ENCODE results near the gene HTR2C.
"Not testable (repeated sequence)": the region's sequence is repeated elsewhere in the genome, so short reads cannot be mapped to it uniquely, and the experiment has no call there.

HTR2C gene

GRCh38 chrX:114606619-114607018 is 22.7 kb downstream of the HTR2C start:
- not testable (repeated sequence) for H3K9me3 ChIP-seq (ENCODE audit: control insufficient read depth in 1 of 2, low read length in 2 of 2); H3K4me3 ChIP-seq (ENCODE audit: low read depth in 1 of 2, low read length in 2 of 2); H3K27ac ChIP-seq (ENCODE audit: low read length); H3K27me3 ChIP-seq (ENCODE audit: low read depth, low read length); H3K4me1 ChIP-seq (ENCODE audit: control insufficient read depth in 1 of 2, insufficient read depth in 2 of 2, low read length in 2 of 2); H3K36me3 ChIP-seq (ENCODE audit: control insufficient read depth in 1 of 2, insufficient read depth in 2 of 2, low read length in 2 of 2)

GRCh38 chrX:114611018-114611619 is 27.2 kb downstream of the HTR2C start:
- no peak overlapping the region for H3K27ac ChIP-seq (ENCODE audit: low read length)
- H3K4me1 ChIP-seq (ENCODE audit: control insufficient read depth in 1 of 2, insufficient read depth in 2 of 2, low read length in 2 of 2), result no peaks in the 10 kb centered on the region
- no peaks in the 10 kb centered on the region for H3K27me3 ChIP-seq (ENCODE audit: low read depth, low read length)
- no peaks in the 10 kb centered on the region for H3K36me3 ChIP-seq (ENCODE audit: control insufficient read depth in 1 of 2, insufficient read depth in 2 of 2, low read length in 2 of 2)
- no peak overlapping the region for H3K4me3 ChIP-seq (ENCODE audit: low read depth in 1 of 2, low read length in 2 of 2)
- H3K9me3 ChIP-seq (ENCODE audit: control insufficient read depth in 1 of 2, low read length in 2 of 2), result no peaks in the 10 kb centered on the region

- no peak overlapping the region for H3K4me3 ChIP-seq (ENCODE audit: low read depth in 1 of 2, low read length in 2 of 2)
- no peaks in the 10 kb centered on the region for H3K4me1 ChIP-seq (ENCODE audit: control insufficient read depth in 1 of 2, insufficient read depth in 2 of 2, low read length in 2 of 2)
- no peaks in the 10 kb centered on the region for H3K9me3 ChIP-seq (ENCODE audit: control insufficient read depth in 1 of 2, low read length in 2 of 2)
- no peak overlapping the region for H3K27ac ChIP-seq (ENCODE audit: low read length)
- no peaks in the 10 kb centered on the region for H3K36me3 ChIP-seq (ENCODE audit: control insufficient read depth in 1 of 2, insufficient read depth in 2 of 2, low read length in 2 of 2)
- no peaks in the 10 kb centered on the region for H3K27me3 ChIP-seq (ENCODE audit: low read depth, low read length)
Measured at GRCh38 chrX:114615765-114616164, 31.9 kb downstream of the HTR2C start.

GRCh38 chrX:114619874-114620273 is 36.0 kb downstream of the HTR2C start:
- Histone ChIP-seq H3K36me3 (ENCODE audit: control insufficient read depth in 1 of 2, insufficient read depth in 2 of 2, low read length in 2 of 2) (no peaks in the 10 kb centered on the region), H3K4me1 (ENCODE audit: control insufficient read depth in 1 of 2, insufficient read depth in 2 of 2, low read length in 2 of 2) (no peaks in the 10 kb centered on the region), H3K27me3 (ENCODE audit: low read depth, low read length) (no peaks in the 10 kb centered on the region), H3K4me3 (ENCODE audit: low read depth in 1 of 2, low read length in 2 of 2) (no peak overlapping the region), H3K9me3 (ENCODE audit: control insufficient read depth in 1 of 2, low read length in 2 of 2) (no peaks in the 10 kb centered on the region), H3K27ac (ENCODE audit: low read length) (no peak overlapping the region)

GRCh38 chrX:114626323-114626722 is 42.4 kb downstream of the HTR2C start:
- no peaks in the 10 kb centered on the region for H3K4me1 ChIP-seq (ENCODE audit: control insufficient read depth in 1 of 2, insufficient read depth in 2 of 2, low read length in 2 of 2)
- H3K4me3 ChIP-seq (ENCODE audit: low read depth in 1 of 2, low read length in 2 of 2), result no peak overlapping the region
- H3K9me3 ChIP-seq (ENCODE audit: control insufficient read depth in 1 of 2, low read length in 2 of 2), result no peaks in the 10 kb centered on the region
- no peaks in the 10 kb centered on the region for H3K36me3 ChIP-seq (ENCODE audit: control insufficient read depth in 1 of 2, insufficient read depth in 2 of 2, low read length in 2 of 2)
- H3K27ac ChIP-seq (ENCODE audit: low read length), result no peak overlapping the region
- H3K27me3 ChIP-seq (ENCODE audit: low read depth, low read length), result no peaks in the 10 kb centered on the region

- no peaks in the 10 kb centered on the region for H3K36me3 ChIP-seq (ENCODE audit: control insufficient read depth in 1 of 2, insufficient read depth in 2 of 2, low read length in 2 of 2)
- no peak overlapping the region for H3K4me3 ChIP-seq (ENCODE audit: low read depth in 1 of 2, low read length in 2 of 2)
- H3K27me3 ChIP-seq (ENCODE audit: low read depth, low read length), result no peaks in the 10 kb centered on the region
- no peak overlapping the region for H3K27ac ChIP-seq (ENCODE audit: low read length)
- no peaks in the 10 kb centered on the region for H3K9me3 ChIP-seq (ENCODE audit: control insufficient read depth in 1 of 2, low read length in 2 of 2)
- no peaks in the 10 kb centered on the region for H3K4me1 ChIP-seq (ENCODE audit: control insufficient read depth in 1 of 2, insufficient read depth in 2 of 2, low read length in 2 of 2)
Measured at GRCh38 chrX:114635986-114636385, 52.1 kb downstream of the HTR2C start.

- H3K9me3 ChIP-seq (ENCODE audit: control insufficient read depth in 1 of 2, low read length in 2 of 2), result no peaks in the 10 kb centered on the region
- no peaks in the 10 kb centered on the region for H3K36me3 ChIP-seq (ENCODE audit: control insufficient read depth in 1 of 2, insufficient read depth in 2 of 2, low read length in 2 of 2)
- H3K27ac ChIP-seq (ENCODE audit: low read length), result no peak overlapping the region
- no peaks in the 10 kb centered on the region for H3K27me3 ChIP-seq (ENCODE audit: low read depth, low read length)
- H3K4me3 ChIP-seq (ENCODE audit: low read depth in 1 of 2, low read length in 2 of 2), result no peak overlapping the region
- no peaks in the 10 kb centered on the region for H3K4me1 ChIP-seq (ENCODE audit: control insufficient read depth in 1 of 2, insufficient read depth in 2 of 2, low read length in 2 of 2)
Measured at GRCh38 chrX:114650351-114650750, 66.5 kb downstream of the HTR2C start.

- Histone ChIP-seq H3K9me3 (ENCODE audit: control insufficient read depth in 1 of 2, low read length in 2 of 2) (no peaks in the 10 kb centered on the region), H3K4me1 (ENCODE audit: control insufficient read depth in 1 of 2, insufficient read depth in 2 of 2, low read length in 2 of 2) (no peaks in the 10 kb centered on the region), H3K36me3 (ENCODE audit: control insufficient read depth in 1 of 2, insufficient read depth in 2 of 2, low read length in 2 of 2) (no peaks in the 10 kb centered on the region), H3K27me3 (ENCODE audit: low read depth, low read length) (no peaks in the 10 kb centered on the region), H3K27ac (ENCODE audit: low read length) (no peak overlapping the region), H3K4me3 (ENCODE audit: low read depth in 1 of 2, low read length in 2 of 2) (no peak overlapping the region)
Measured at GRCh38 chrX:114675365-114675764, 91.5 kb downstream of the HTR2C start.

GRCh38 chrX:114700533-114700932 is 116.6 kb downstream of the HTR2C start:
- H3K27ac ChIP-seq (ENCODE audit: low read length); H3K36me3 ChIP-seq (ENCODE audit: control insufficient read depth in 1 of 2, insufficient read depth in 2 of 2, low read length in 2 of 2); H3K4me1 ChIP-seq (ENCODE audit: control insufficient read depth in 1 of 2, insufficient read depth in 2 of 2, low read length in 2 of 2); H3K9me3 ChIP-seq (ENCODE audit: control insufficient read depth in 1 of 2, low read length in 2 of 2); H3K27me3 ChIP-seq (ENCODE audit: low read depth, low read length); H3K4me3 ChIP-seq (ENCODE audit: low read depth in 1 of 2, low read length in 2 of 2): not testable (repeated sequence)

- H3K27me3 ChIP-seq (ENCODE audit: low read depth, low read length), result no peaks in the 10 kb centered on the region
- no peaks in the 10 kb centered on the region for H3K36me3 ChIP-seq (ENCODE audit: control insufficient read depth in 1 of 2, insufficient read depth in 2 of 2, low read length in 2 of 2)
- no peak overlapping the region for H3K4me3 ChIP-seq (ENCODE audit: low read depth in 1 of 2, low read length in 2 of 2)
- peaks cover 0 to 4% of the 10 kb centered on the region in 2 donors for H3K4me1 ChIP-seq (ENCODE audit: control insufficient read depth in 1 of 2, insufficient read depth in 2 of 2, low read length in 2 of 2)
- H3K27ac ChIP-seq (ENCODE audit: low read length), result no peak overlapping the region
- no peaks in the 10 kb centered on the region for H3K9me3 ChIP-seq (ENCODE audit: control insufficient read depth in 1 of 2, low read length in 2 of 2)
Measured at GRCh38 chrX:114709406-114709805, 125.5 kb downstream of the HTR2C start.

- H3K4me3 ChIP-seq (ENCODE audit: low read depth in 1 of 2, low read length in 2 of 2), result no peak overlapping the region
- no peak overlapping the region for H3K27ac ChIP-seq (ENCODE audit: low read length)
- peaks cover 0 to 4% of the 10 kb centered on the region in 2 donors for H3K4me1 ChIP-seq (ENCODE audit: control insufficient read depth in 1 of 2, insufficient read depth in 2 of 2, low read length in 2 of 2)
- no peaks in the 10 kb centered on the region for H3K36me3 ChIP-seq (ENCODE audit: control insufficient read depth in 1 of 2, insufficient read depth in 2 of 2, low read length in 2 of 2)
- H3K27me3 ChIP-seq (ENCODE audit: low read depth, low read length), result no peaks in the 10 kb centered on the region
- H3K9me3 ChIP-seq (ENCODE audit: control insufficient read depth in 1 of 2, low read length in 2 of 2), result no peaks in the 10 kb centered on the region
Measured at GRCh38 chrX:114710571-114710970, 126.7 kb downstream of the HTR2C start.

- H3K4me1 ChIP-seq (ENCODE audit: control insufficient read depth in 1 of 2, insufficient read depth in 2 of 2, low read length in 2 of 2), result peaks cover 0 to 4% of the 10 kb centered on the region in 2 donors
- no peaks in the 10 kb centered on the region for H3K27me3 ChIP-seq (ENCODE audit: low read depth, low read length)
- no peak overlapping the region for H3K4me3 ChIP-seq (ENCODE audit: low read depth in 1 of 2, low read length in 2 of 2)
- no peak overlapping the region for H3K27ac ChIP-seq (ENCODE audit: low read length)
- H3K9me3 ChIP-seq (ENCODE audit: control insufficient read depth in 1 of 2, low read length in 2 of 2), result no peaks in the 10 kb centered on the region
- no peaks in the 10 kb centered on the region for H3K36me3 ChIP-seq (ENCODE audit: control insufficient read depth in 1 of 2, insufficient read depth in 2 of 2, low read length in 2 of 2)
Measured at GRCh38 chrX:114712466-114712865, 128.6 kb downstream of the HTR2C start.
